Measurements from ENCODE around the gene CLDN5.

The CLDN5 gene

GRCh38 chr22:19483481-19484244 is 40.5 kb downstream of the CLDN5 start:
- Histone ChIP-seq H3K27ac (ENCODE audit: low read depth in 2 of 2, low read length in 2 of 2) (no peak overlapping the region), H3K4me3 (ENCODE audit: low read length in 2 of 2) (no peak overlapping the region), H3K9ac (ENCODE audit: low read depth in 1 of 2, low read length in 2 of 2) (no peak overlapping the region), H3K27me3 (ENCODE audit: control insufficient read depth in 2 of 2, insufficient read depth in 2 of 2, low read length in 2 of 2) (no peaks in the 10 kb centered on the region), H3K4me1 (ENCODE audit: control insufficient read depth in 2 of 2, insufficient read depth in 2 of 2, low read length in 2 of 2) (peaks cover 5% of the 10 kb centered on the region in 2 donors), H3K36me3 (ENCODE audit: control insufficient read depth in 2 of 2, insufficient read depth in 2 of 2, low read length in 2 of 2) (peaks cover 0 to 6% of the 10 kb centered on the region in 2 donors), H3K9me3 (ENCODE audit: control insufficient read depth in 2 of 2, low read length in 2 of 2) (no peaks in the 10 kb centered on the region)

DNA sequence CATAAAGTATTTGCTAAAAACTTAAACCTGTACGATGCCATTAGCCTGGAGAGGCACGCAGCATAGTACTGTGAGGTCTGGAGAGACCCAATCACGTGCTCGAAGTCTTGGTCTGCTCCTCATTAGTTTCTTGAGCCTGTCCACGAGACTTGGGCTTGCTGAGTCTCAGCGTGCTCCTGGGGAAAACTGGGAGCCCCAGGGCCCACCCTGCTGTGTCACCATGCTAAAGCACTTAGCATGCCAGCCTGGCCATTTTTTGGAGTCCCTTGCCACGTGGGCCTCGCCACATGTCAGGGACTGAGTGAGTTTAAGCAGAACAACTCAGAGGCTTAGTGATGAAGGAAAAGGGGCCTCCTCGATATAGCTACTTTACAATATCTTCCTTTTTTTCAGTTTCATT is 41.9 kb downstream of the CLDN5 start:
- no peaks in the 10 kb centered on the region for H3K9me3 ChIP-seq (ENCODE audit: control insufficient read depth in 2 of 2, low read length in 2 of 2)
- no peak overlapping the region for H3K9ac ChIP-seq (ENCODE audit: low read depth in 1 of 2, low read length in 2 of 2)
- H3K27me3 ChIP-seq (ENCODE audit: control insufficient read depth in 2 of 2, insufficient read depth in 2 of 2, low read length in 2 of 2) = no peaks in the 10 kb centered on the region
- no peak overlapping the region for H3K27ac ChIP-seq (ENCODE audit: low read depth in 2 of 2, low read length in 2 of 2)
- peaks cover 0 to 6% of the 10 kb centered on the region in 2 donors for H3K36me3 ChIP-seq (ENCODE audit: control insufficient read depth in 2 of 2, insufficient read depth in 2 of 2, low read length in 2 of 2)
- peaks cover 11 to 13% of the 10 kb centered on the region in 2 donors for H3K4me1 ChIP-seq (ENCODE audit: control insufficient read depth in 2 of 2, insufficient read depth in 2 of 2, low read length in 2 of 2)
- no peak overlapping the region for H3K4me3 ChIP-seq (ENCODE audit: low read length in 2 of 2)

DNA sequence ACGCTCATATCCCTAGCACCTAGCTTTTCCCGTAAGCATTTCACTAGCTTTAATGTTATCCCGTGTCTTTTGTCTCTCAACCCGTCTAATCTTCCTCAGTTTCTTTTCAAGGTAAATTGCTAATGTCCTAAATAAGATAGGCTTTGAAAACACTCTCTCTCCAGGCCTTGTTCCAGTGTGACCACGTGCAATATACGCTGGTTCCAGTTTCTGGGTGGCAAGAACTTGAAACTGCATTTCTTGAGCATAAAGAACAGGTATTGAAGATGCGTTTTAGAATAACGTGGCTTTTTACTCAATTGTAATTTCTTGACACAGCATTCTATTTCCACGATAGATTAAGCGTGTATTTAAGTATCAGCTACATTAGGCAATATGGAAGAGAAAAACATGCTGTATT is 43.4 kb downstream of the CLDN5 start:
- H3K27me3 ChIP-seq (ENCODE audit: control insufficient read depth in 2 of 2, insufficient read depth in 2 of 2, low read length in 2 of 2) = no peaks in the 10 kb centered on the region
- H3K9ac ChIP-seq (ENCODE audit: low read depth in 1 of 2, low read length in 2 of 2) = no peak overlapping the region
- H3K4me3 ChIP-seq (ENCODE audit: low read length in 2 of 2) = peak overlapping the region in 1 of 2 donors; percentile 97
- H3K9me3 ChIP-seq (ENCODE audit: control insufficient read depth in 2 of 2, low read length in 2 of 2) = no peaks in the 10 kb centered on the region
- H3K36me3 ChIP-seq (ENCODE audit: control insufficient read depth in 2 of 2, insufficient read depth in 2 of 2, low read length in 2 of 2) = peaks cover 5 to 8% of the 10 kb centered on the region in 2 donors
- H3K4me1 ChIP-seq (ENCODE audit: control insufficient read depth in 2 of 2, insufficient read depth in 2 of 2, low read length in 2 of 2) = peaks cover 14 to 16% of the 10 kb centered on the region in 2 donors
- no peak overlapping the region for H3K27ac ChIP-seq (ENCODE audit: low read depth in 2 of 2, low read length in 2 of 2)

DNA sequence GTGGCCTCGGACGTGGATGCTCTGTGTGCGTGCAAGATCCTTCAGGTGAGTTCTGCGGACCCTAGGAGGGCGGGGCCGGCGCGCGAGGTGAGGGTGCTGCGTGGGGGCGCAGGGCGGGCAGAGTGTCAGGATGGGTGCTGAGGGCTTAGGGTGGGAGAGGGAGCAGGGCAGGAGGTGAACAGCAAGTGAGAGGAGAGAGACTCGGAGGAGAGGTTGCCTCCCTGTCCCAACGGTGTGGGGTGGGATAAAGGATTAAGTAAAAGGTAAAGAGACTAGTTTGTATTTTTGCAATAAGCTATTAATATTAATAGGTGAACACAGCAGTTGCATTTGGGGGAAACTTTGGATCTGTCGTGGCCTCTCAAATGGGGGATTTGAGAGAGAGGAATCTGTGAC is 44.0 kb downstream of the CLDN5 start:
- Histone ChIP-seq H3K27me3 (ENCODE audit: control insufficient read depth in 2 of 2, insufficient read depth in 2 of 2, low read length in 2 of 2) (no peaks in the 10 kb centered on the region), H3K4me3 (ENCODE audit: low read length in 2 of 2) (peak overlapping the region; percentile 95 to 97), H3K36me3 (ENCODE audit: control insufficient read depth in 2 of 2, insufficient read depth in 2 of 2, low read length in 2 of 2) (peaks cover 6 to 9% of the 10 kb centered on the region in 2 donors), H3K4me1 (ENCODE audit: control insufficient read depth in 2 of 2, insufficient read depth in 2 of 2, low read length in 2 of 2) (peaks cover 14 to 16% of the 10 kb centered on the region in 2 donors), H3K9me3 (ENCODE audit: control insufficient read depth in 2 of 2, low read length in 2 of 2) (no peaks in the 10 kb centered on the region), H3K9ac (ENCODE audit: low read depth in 1 of 2, low read length in 2 of 2) (peak overlapping the region in 1 of 2 donors; percentile 41), H3K27ac (ENCODE audit: low read depth in 2 of 2, low read length in 2 of 2) (no peak overlapping the region)

- H3K9me3 ChIP-seq (ENCODE audit: control insufficient read depth in 2 of 2, low read length in 2 of 2) = no peaks in the 10 kb centered on the region
- no peaks in the 10 kb centered on the region for H3K27me3 ChIP-seq (ENCODE audit: control insufficient read depth in 2 of 2, insufficient read depth in 2 of 2, low read length in 2 of 2)
- H3K27ac ChIP-seq (ENCODE audit: low read depth in 2 of 2, low read length in 2 of 2) = peak within 1 kb of the TSS; percentile 95 to 97
- peak within 1 kb of the TSS; percentile 90 to 98 for H3K9ac ChIP-seq (ENCODE audit: low read depth in 1 of 2, low read length in 2 of 2)
- peaks cover 14 to 16% of the 10 kb centered on the region in 2 donors for H3K4me1 ChIP-seq (ENCODE audit: control insufficient read depth in 2 of 2, insufficient read depth in 2 of 2, low read length in 2 of 2)
- peaks cover 6 to 14% of the 10 kb centered on the region in 2 donors for H3K36me3 ChIP-seq (ENCODE audit: control insufficient read depth in 2 of 2, insufficient read depth in 2 of 2, low read length in 2 of 2)
- H3K4me3 ChIP-seq (ENCODE audit: low read length in 2 of 2) = peak within 1 kb of the TSS; percentile 95 to 97
These were observed 44.6 kb downstream of the CLDN5 start, which contains the start of gene CDC45 for GRCh38 chr22:19479355-19480172. CDC45 (plus strand) TSS chr22:19479920; CDS start chr22:19479969, 49 bp downstream.

GRCh38 chr22:19478901-19479354 is 45.3 kb downstream of the CLDN5 start, which contains the start of gene UFD1:
UFD1 (minus strand) TSS chr22:19479193; CDS start chr22:19479085, 108 bp downstream.
- Histone ChIP-seq H3K36me3 (ENCODE audit: control insufficient read depth in 2 of 2, insufficient read depth in 2 of 2, low read length in 2 of 2) (peaks cover 6 to 10% of the 10 kb centered on the region in 2 donors), H3K27me3 (ENCODE audit: control insufficient read depth in 2 of 2, insufficient read depth in 2 of 2, low read length in 2 of 2) (no peaks in the 10 kb centered on the region), H3K9ac (ENCODE audit: low read depth in 1 of 2, low read length in 2 of 2) (peak within 1 kb of the TSS; percentile 90 to 98), H3K9me3 (ENCODE audit: control insufficient read depth in 2 of 2, low read length in 2 of 2) (no peaks in the 10 kb centered on the region), H3K27ac (ENCODE audit: low read depth in 2 of 2, low read length in 2 of 2) (peak within 1 kb of the TSS; percentile 95 to 97), H3K4me1 (ENCODE audit: control insufficient read depth in 2 of 2, insufficient read depth in 2 of 2, low read length in 2 of 2) (peaks cover 14 to 16% of the 10 kb centered on the region in 2 donors), H3K4me3 (ENCODE audit: low read length in 2 of 2) (peak within 1 kb of the TSS; percentile 95 to 97)

- Histone ChIP-seq H3K27ac (ENCODE audit: low read depth in 2 of 2, low read length in 2 of 2) (peak overlapping the region; percentile 95 to 97), H3K9ac (ENCODE audit: low read depth in 1 of 2, low read length in 2 of 2) (peak overlapping the region; percentile 90 to 98), H3K36me3 (ENCODE audit: control insufficient read depth in 2 of 2, insufficient read depth in 2 of 2, low read length in 2 of 2) (peaks cover 12 to 16% of the 10 kb centered on the region in 2 donors), H3K4me3 (ENCODE audit: low read length in 2 of 2) (peak overlapping the region; percentile 95 to 97), H3K9me3 (ENCODE audit: control insufficient read depth in 2 of 2, low read length in 2 of 2) (no peaks in the 10 kb centered on the region), H3K27me3 (ENCODE audit: control insufficient read depth in 2 of 2, insufficient read depth in 2 of 2, low read length in 2 of 2) (no peaks in the 10 kb centered on the region), H3K4me1 (ENCODE audit: control insufficient read depth in 2 of 2, insufficient read depth in 2 of 2, low read length in 2 of 2) (peaks cover 14 to 16% of the 10 kb centered on the region in 2 donors)
These were observed 45.9 kb downstream of the CLDN5 start for GRCh38 chr22:19478045-19478900.

GRCh38 chr22:19477321-19478044 is 46.7 kb downstream of the CLDN5 start:
- Histone ChIP-seq H3K36me3 (ENCODE audit: control insufficient read depth in 2 of 2, insufficient read depth in 2 of 2, low read length in 2 of 2) (peaks cover 18 to 24% of the 10 kb centered on the region in 2 donors), H3K27ac (ENCODE audit: low read depth in 2 of 2, low read length in 2 of 2) (no peak overlapping the region), H3K27me3 (ENCODE audit: control insufficient read depth in 2 of 2, insufficient read depth in 2 of 2, low read length in 2 of 2) (no peaks in the 10 kb centered on the region), H3K4me1 (ENCODE audit: control insufficient read depth in 2 of 2, insufficient read depth in 2 of 2, low read length in 2 of 2) (peaks cover 14 to 16% of the 10 kb centered on the region in 2 donors), H3K4me3 (ENCODE audit: low read length in 2 of 2) (peak overlapping the region; percentile 95 to 97), H3K9ac (ENCODE audit: low read depth in 1 of 2, low read length in 2 of 2) (peak overlapping the region in 1 of 2 donors; percentile 90), H3K9me3 (ENCODE audit: control insufficient read depth in 2 of 2, low read length in 2 of 2) (no peaks in the 10 kb centered on the region)

GRCh38 chr22:19476023-19476422 is 48.2 kb downstream of the CLDN5 start:
- Histone ChIP-seq H3K4me3 (ENCODE audit: low read length in 2 of 2) (no peak overlapping the region), H3K9ac (ENCODE audit: low read depth in 1 of 2, low read length in 2 of 2) (no peak overlapping the region), H3K27me3 (ENCODE audit: control insufficient read depth in 2 of 2, insufficient read depth in 2 of 2, low read length in 2 of 2) (no peaks in the 10 kb centered on the region), H3K36me3 (ENCODE audit: control insufficient read depth in 2 of 2, insufficient read depth in 2 of 2, low read length in 2 of 2) (peaks cover 32 to 38% of the 10 kb centered on the region in 2 donors), H3K4me1 (ENCODE audit: control insufficient read depth in 2 of 2, insufficient read depth in 2 of 2, low read length in 2 of 2) (peaks cover 14 to 16% of the 10 kb centered on the region in 2 donors), H3K27ac (ENCODE audit: low read depth in 2 of 2, low read length in 2 of 2) (no peak overlapping the region), H3K9me3 (ENCODE audit: control insufficient read depth in 2 of 2, low read length in 2 of 2) (no peaks in the 10 kb centered on the region)
